T-helper 2 cell (primary cell): ENCODE measurements around the gene UBE2E3.

Experiments
- DNase-seq, 5 experiments: peaks; one replicate each; pipeline versions ENCODE4 v3.0.0 to v3.0.0-alpha.2; 2012 to 2022

The UBE2E3 gene

DNA sequence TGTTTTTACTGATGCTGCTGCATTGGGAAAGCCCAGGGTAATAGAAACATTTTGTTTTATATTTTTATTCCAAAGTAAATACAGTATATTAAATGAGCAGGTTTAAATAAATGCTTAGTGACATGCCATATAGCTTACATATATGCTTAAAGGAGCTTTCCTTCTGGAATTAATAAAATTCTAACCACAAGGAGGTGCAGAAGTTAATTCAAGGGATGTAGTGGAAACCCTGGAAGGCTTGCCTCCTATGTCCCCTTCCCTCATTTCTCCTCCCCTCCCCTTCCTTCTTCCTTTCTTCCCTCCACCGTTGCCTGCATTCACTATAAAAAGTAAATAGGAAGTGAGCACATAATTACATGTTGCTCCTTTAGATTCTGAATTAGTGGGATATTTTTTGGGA is 96.3 kb downstream of the UBE2E3 start:
- DNase-seq = no peak

DNA sequence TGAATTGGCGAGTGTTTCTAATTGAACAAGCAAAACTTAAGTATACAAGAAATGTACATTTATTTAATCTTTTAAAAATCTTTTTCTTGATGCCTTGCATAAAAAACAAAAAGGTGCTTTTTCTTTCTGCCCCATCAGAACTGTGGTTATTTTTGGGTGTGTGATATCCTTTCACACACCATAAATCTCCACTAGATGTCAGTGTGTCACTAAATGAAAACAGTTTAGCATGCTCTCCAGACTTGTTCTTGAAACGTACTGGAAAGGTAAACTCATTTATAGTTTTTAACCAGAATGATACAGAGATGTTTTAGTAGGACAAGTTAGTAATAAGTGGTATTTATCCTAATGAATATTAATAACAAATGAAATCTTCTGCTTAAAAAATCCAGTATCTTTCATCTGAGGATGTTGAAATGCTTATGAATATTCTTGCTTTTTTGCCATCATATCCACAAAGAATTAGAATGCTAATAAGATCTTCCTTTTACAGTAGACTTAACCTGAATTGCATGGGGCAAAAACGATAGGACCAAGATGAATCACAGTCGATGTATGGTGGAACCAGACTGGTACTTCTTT is 96.8 kb downstream of the UBE2E3 start:
- peak in 2 of 5 experiments; percentile 37 to 69 for DNase-seq

DNA sequence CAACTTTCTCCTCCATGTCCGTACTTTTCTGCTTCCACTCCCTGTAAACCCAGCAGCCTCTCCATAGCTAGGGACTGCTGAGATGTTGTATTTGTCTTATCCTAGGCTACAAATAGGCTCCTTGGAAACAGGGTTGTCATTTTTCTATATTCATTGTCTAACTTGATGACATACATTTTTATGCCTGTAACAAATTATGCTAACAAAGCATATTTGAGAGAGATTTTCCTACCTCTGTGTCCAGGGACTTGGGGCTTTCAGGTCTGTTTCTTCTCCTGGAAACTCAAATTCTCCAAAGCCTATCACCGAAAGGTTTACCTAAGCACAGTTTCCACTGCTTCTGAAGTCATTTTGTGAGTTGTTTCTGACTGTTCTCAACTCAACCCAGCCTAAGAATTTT is 102.7 kb downstream of the UBE2E3 start:
- DNase-seq = no peak

DNA sequence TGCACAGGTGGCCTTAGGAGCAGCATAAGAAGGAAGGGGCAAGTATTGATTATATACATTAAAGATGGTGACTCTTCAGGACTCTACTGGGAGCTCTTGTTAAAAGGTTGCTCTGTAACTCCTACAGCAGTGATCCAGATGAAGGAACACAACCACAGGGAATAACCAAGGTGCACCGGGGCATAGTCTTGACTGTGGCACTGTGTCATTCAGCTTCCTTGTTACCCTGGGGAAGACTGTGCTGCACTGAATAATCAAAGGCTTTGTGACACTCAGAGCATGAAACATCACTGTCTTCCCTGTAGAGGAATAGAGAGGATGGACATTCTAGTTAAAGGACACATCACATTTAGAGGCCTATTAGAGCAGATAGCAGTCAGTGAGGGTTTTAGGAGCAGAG is 105.3 kb downstream of the UBE2E3 start:
- DNase-seq = no peak

DNA sequence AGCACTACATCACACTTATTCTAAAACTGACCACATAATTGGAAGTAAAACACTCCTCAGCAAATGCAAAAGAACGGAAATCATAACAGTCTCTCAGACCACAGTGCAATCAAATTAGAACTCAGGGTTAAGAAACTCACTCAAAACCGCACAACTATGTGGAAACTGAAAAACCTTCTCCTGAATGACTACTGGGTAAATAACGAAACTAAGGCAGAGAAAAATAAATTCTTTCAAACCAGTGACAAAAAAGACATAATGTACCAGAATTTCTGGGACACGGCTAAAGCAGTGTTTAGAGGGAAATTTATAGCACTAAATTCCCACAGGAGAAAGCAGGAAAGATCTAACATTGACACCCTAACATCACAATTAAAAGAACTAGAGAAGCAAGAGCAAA is 111.5 kb downstream of the UBE2E3 start:
- peak in 1 of 5 experiments; percentile 41 for DNase-seq

DNA sequence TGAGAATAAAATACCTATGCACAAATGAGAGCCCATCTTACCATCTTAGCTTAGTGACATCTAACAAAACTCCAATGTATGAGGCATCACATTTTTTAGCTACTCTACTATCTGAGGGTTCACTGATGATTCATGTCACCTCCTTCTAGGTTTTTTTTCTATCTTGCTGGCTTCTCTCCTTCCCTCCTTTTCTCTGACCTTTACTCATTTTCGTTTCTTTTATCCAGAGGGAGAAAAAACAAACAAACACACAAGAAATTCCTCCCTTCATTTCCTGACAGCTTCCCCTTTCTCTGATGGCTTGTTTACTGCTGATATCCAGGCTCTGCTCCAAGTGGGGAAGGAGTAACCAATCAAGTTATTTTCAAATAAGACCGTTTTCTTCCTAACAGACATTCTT is 115.1 kb downstream of the UBE2E3 start:
- DNase-seq = no peak

DNA sequence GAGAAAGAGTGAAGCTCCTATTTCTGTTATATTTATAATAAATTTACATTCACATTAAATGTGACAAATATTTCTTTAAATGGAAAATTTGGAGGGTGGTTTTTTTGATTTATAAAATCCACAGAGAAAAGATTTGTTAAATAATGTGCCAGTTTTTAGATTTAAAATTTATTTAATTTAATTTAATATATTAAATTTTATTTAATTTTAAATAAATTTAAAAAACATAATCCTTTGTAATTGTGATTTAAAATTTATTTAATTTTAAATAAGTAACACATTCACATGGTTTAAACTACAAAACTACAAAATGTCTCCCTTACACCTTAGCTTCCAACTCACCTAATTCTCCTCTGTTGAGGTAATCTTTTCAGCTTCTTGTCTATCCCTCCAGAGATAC is 123.3 kb downstream of the UBE2E3 start:
- no peak for DNase-seq

DNA sequence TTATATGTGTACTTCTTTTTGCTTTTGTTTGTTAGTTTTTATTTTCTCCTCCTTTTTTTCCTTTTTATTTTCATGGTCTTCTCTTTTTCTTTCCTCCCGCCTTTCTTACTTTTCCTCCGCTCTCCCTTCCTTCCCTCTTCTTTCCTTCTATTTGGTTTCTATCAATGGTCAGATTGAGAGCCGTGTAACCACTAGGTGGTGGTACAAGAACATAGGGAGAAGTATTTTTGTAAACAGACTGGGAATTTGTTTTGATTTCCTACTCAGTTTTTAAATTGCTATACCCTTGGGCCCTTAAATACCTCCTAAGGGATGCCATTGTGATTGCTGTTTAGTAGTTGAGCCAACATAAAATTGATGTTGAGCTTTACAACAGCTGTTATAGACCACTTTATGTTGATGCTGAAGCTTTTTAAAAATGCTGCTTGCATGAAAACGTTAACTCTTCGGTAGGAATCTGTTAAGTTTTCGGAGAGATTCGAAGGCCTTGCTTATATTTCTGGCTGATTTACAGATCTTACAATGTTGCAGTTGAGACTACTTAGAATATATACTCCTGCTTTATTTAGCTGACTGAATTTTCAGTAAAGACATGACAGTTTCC is 124.2 kb downstream of the UBE2E3 start:
- peak in 2 of 5 experiments; percentile 8 to 39 for DNase-seq

DNA sequence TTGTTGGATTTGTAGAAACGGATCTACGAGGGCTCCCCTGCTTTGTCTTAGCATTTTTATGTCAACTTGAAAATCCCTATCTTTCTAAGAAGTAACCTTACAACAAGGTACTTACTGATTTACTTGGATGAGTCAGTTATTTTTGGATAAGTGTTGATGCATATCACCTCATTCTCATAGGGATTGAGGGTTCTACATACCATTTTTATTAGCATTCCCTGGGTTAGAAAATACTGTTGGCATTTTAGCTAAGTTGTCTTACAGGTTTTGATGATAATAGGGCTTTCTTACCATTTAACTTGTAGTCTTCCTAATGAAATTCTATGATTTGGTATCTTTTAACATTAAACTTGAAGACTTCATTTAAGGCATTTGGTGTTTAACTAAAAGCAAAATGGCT is 125.2 kb downstream of the UBE2E3 start:
- DNase-seq = no peak

DNA sequence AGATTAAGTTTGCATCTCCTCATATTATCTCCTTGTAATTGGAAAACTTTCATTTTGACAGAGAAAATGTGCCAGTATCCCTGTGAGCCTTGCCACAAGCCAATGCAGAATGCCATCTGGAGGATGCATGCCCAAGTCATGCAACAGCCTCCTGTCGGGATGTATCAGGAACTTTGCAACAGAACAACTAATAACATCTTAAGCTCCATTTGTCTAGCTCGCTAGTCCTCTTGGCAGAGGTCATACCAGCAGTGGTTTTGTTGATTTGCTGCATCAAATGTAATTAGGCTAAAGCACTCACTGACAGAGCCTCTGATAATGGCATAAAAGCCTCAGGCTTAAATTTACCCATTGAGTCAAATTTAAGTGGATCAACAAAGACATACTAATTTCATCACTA is 125.8 kb downstream of the UBE2E3 start:
- DNase-seq = no peak

DNA sequence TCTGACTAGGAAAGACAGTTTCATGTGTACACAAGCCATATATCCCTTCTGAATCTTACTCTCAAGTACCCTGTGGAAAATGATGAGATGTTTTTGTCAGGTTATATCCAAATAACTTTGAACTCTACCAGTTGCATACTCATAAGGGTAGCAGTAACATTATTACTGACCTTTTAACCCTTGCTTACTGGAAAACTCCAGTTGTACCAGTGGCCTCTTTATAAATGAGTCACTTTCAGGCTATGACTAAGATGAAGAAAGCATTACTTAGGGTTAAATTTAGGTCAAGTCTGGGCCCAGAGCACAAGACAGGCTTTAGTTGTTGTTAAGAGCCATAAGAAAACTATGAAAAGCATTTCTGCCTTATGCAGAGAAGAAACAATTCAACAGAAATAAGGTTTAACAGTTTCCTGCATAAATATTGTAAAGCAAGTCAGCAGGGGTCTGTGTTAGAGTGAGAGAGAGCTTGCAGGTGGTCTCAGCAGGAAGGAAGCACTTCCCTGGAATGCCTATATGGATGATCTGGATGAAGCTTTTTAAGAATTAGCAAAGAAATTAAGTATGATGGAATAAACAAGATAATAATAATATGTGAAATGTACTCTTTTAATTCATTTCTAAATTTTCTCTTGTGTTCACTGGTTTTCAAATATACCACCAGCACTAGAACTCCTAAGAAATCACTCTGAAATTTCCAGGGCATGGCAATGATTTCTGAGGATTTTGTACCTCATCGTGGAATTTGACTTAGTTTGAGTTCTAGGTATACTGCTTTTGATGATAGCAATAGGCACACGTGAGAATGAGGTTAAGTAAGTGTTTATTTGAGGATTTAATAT is 126.6 kb downstream of the UBE2E3 start:
- DNase-seq = peak in 1 of 5 experiments; percentile 88

DNA sequence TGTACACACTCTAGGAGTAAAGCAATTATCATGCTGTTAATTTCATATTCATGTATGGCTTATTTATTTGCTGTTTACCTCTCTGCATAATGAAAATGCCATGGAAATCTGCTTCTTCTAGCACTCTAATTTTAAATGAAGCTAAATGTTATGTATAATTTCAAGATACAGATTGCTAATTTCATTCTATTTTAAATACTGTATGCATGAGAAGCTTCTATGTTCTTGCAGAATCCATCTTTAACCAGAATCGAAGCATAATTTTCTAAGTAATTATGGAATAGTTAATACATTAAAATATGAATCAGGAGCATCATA is 127.2 kb downstream of the UBE2E3 start:
- DNase-seq = no peak

DNA sequence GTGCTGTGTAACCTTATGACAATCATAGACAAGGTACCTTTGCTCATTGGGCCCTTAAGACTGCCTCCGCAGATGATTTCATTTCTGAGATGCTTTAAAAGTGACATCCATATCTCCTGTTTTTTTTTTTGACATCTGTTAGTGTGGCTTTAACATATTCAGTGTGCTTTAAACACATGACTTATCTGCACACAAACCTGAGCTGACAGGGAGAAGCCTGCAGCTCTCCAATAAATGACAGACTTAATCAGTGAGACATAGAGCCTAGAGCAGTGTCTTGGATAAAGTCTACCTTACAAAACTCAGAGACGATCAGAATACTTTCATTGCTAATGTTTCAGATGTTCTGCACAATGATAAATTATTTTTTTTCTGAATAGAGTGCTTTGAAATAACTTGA is 130.7 kb downstream of the UBE2E3 start:
- DNase-seq = no peak

DNA sequence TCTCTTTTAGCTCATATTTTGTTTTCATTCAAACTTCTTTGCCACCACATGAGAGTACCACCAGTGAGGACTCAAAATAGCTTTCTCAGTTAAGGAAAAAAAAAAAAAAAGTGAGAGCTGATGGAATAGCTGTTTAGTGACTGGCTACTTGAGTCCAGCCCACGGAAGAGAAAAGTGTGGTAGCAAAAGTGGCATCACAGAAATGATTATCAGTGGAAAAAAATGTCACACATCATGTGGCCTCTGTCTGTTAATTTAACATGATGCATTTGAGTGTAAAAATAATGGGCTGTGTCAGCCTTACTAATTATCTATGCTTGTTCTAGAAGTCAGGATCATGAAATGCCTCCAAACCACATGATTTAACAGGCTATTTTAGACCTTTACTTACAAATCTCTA is 132.5 kb downstream of the UBE2E3 start:
- no peak for DNase-seq
